ENCODE results near the gene RAF1. TPM values are rescaled to one million over a fixed set of nuclear protein-coding genes. Genes with fewer than 3 reads are reported as not detected.
"Not testable (repeated sequence)": the region's sequence is repeated elsewhere in the genome, so short reads cannot be mapped to it uniquely, and the experiment has no call there.

RAF1 gene
- total and polyA plus RNA-seq, 4 experiments from 2014 or later = 54.1 to 120 (median 95.1) TPM

GRCh38 chr3:12629560-12629959 lies 34.4 kb downstream of the RAF1 start:
- Histone ChIP-seq H3K27me3 (ENCODE audit: insufficient read depth, low read length) (no peaks in the 10 kb centered on the region), H3K4me1 (ENCODE audit: insufficient read depth, low read length) (peaks cover 71% of the 10 kb centered on the region), H3K4me3 (ENCODE audit: low read length in 2 of 2) (no peak overlapping the region), H3K36me3 (ENCODE audit: insufficient read depth, low read length) (no peaks in the 10 kb centered on the region), H3K27ac (ENCODE audit: low read depth, low read length) (no peak overlapping the region), H3K9me3 (ENCODE audit: control insufficient read depth in 1 of 2, low read length in 2 of 2) (no peaks in the 10 kb centered on the region)
- ChIA-PET CTCF (ENCODE audit: partially characterized antibody) (no interaction called here), POLR2A (ENCODE audit: partially characterized antibody) (no interaction called here)
- Mint-ChIP-seq H3K27ac (peak overlapping the region in 3 of 7 donors; percentile 23 to 54 (median 32)), H3K9me3 (no peaks in the 10 kb centered on the region), H3K36me3 (peaks cover 4% of the 10 kb centered on the region in 2 donors), H3K4me3 (peak overlapping the region in 1 of 8 donors; percentile 36), H3K27me3 (no peaks in the 10 kb centered on the region), H3K4me1 (peaks cover 35 to 72% (median 52%) of the 10 kb centered on the region in 4 donors)
- DNase-seq = no peak
- intact Hi-C loops (cut with micrococcal nuclease) = loop anchor here (5.0 kb wide), 1 partner anchor 33 kb away; the partner anchor contains the start of gene RAF1

- H3K4me1 ChIP-seq (ENCODE audit: insufficient read depth, low read length) = peaks cover 70% of the 10 kb centered on the region
- no peaks in the 10 kb centered on the region for H3K9me3 ChIP-seq (ENCODE audit: control insufficient read depth in 1 of 2, low read length in 2 of 2)
- ChIA-PET CTCF (ENCODE audit: partially characterized antibody) (no interaction called here), POLR2A (ENCODE audit: partially characterized antibody) (no interaction called here)
- H3K36me3 ChIP-seq (ENCODE audit: insufficient read depth, low read length) = no peaks in the 10 kb centered on the region
- H3K4me3 ChIP-seq (ENCODE audit: low read length in 2 of 2) = no peak overlapping the region
- Mint-ChIP-seq H3K4me1 (peaks cover 39 to 72% (median 53%) of the 10 kb centered on the region in 4 donors), H3K9me3 (no peaks in the 10 kb centered on the region), H3K4me3 (no peak overlapping the region), H3K27ac (no peak overlapping the region), H3K36me3 (peaks cover 2 to 4% of the 10 kb centered on the region in 2 donors), H3K27me3 (no peaks in the 10 kb centered on the region)
- H3K27me3 ChIP-seq (ENCODE audit: insufficient read depth, low read length) = no peaks in the 10 kb centered on the region
- intact Hi-C loops (cut with micrococcal nuclease) = loop anchor here (5.0 kb wide), 1 partner anchor 33 kb away; the partner anchor contains the start of gene RAF1
- no peak overlapping the region for H3K27ac ChIP-seq (ENCODE audit: low read depth, low read length)
- DNase-seq = no peak
Measured at GRCh38 chr3:12628813-12629212, 35.1 kb downstream of the RAF1 start.

- Histone ChIP-seq H3K27ac (ENCODE audit: low read depth, low read length) (no peak overlapping the region), H3K9me3 (ENCODE audit: control insufficient read depth in 1 of 2, low read length in 2 of 2) (no peaks in the 10 kb centered on the region), H3K4me1 (ENCODE audit: insufficient read depth, low read length) (peaks cover 65% of the 10 kb centered on the region)
Measured at GRCh38 chr3:12627370-12627769, 36.5 kb downstream of the RAF1 start.

GRCh38 chr3:12624964-12625363 lies 39.0 kb downstream of the RAF1 start:
- peaks cover 61% of the 10 kb centered on the region for H3K4me1 ChIP-seq (ENCODE audit: insufficient read depth, low read length)
- Mint-ChIP-seq H3K27ac (peak overlapping the region in 4 of 7 donors; percentile 78 to 93 (median 90)), H3K4me3 (peak overlapping the region in 5 of 8 donors; percentile 81 to 90 (median 83)), H3K4me1 (peaks cover 38 to 75% (median 56%) of the 10 kb centered on the region in 4 donors)
- not testable (repeated sequence) for H3K36me3 Mint-ChIP-seq; H3K27me3 Mint-ChIP-seq; H3K4me3 ChIP-seq (ENCODE audit: low read length in 2 of 2); H3K9me3 ChIP-seq (ENCODE audit: control insufficient read depth in 1 of 2, low read length in 2 of 2); H3K27me3 ChIP-seq (ENCODE audit: insufficient read depth, low read length); H3K36me3 ChIP-seq (ENCODE audit: insufficient read depth, low read length); H3K27ac ChIP-seq (ENCODE audit: low read depth, low read length); DNase-seq; H3K9me3 Mint-ChIP-seq
- CTCF ChIA-PET (ENCODE audit: partially characterized antibody) = interaction anchor here (1.1 kb wide), 1 partner anchor 42 kb away, joined by 3 read pairs; no protein-coding TSS in a partner anchor
- POLR2A ChIA-PET (ENCODE audit: partially characterized antibody) = interaction anchor here (1.1 to 4.0 kb wide), 2 partner anchors 18 to 39 kb away, joined by 6 to 11 read pairs; partner anchors contain the start of gene RAF1
- intact Hi-C loops (cut with micrococcal nuclease) = loop anchor here (5.0 kb wide), 1 partner anchor 37 kb away; the partner anchor contains the start of gene RAF1

More at GRCh38 chr3:12627370-12627769, 36.5 kb downstream of the RAF1 start:
- Histone ChIP-seq H3K4me3 (ENCODE audit: low read length in 2 of 2) (no peak overlapping the region), H3K36me3 (ENCODE audit: insufficient read depth, low read length) (no peaks in the 10 kb centered on the region), H3K27me3 (ENCODE audit: insufficient read depth, low read length) (no peaks in the 10 kb centered on the region)
- peak overlapping the region in 5 of 7 donors; percentile 19 to 80 (median 57) for H3K27ac Mint-ChIP-seq
- CTCF ChIA-PET (ENCODE audit: partially characterized antibody) = no interaction called here
- intact Hi-C loops (cut with micrococcal nuclease) = loop anchor here (5.0 kb wide), 1 partner anchor 35 kb away; the partner anchor contains the start of gene RAF1
- peaks cover 38 to 75% (median 54%) of the 10 kb centered on the region in 4 donors for H3K4me1 Mint-ChIP-seq
- POLR2A ChIA-PET (ENCODE audit: partially characterized antibody) = interaction anchor here (1.0 kb wide), 1 partner anchor 22 kb away, joined by 3 read pairs; no protein-coding TSS in a partner anchor
- H3K9me3 Mint-ChIP-seq = no peaks in the 10 kb centered on the region
- H3K4me3 Mint-ChIP-seq = peak overlapping the region in 5 of 8 donors; percentile 2 to 67 (median 39)
- DNase-seq = no peak
- H3K27me3 Mint-ChIP-seq = no peaks in the 10 kb centered on the region
- H3K36me3 Mint-ChIP-seq = peaks cover 0 to 4% of the 10 kb centered on the region in 2 donors

- CTCF ChIA-PET (ENCODE audit: partially characterized antibody) = no interaction called here
- no peak for DNase-seq
- POLR2A ChIA-PET (ENCODE audit: partially characterized antibody) = interaction anchor here (4.0 kb wide), 1 partner anchor 40 kb away, joined by 11 read pairs; the partner anchor contains the start of gene RAF1
- peaks cover 0 to 6% of the 10 kb centered on the region in 2 donors for H3K36me3 Mint-ChIP-seq
- peaks cover 36 to 70% (median 52%) of the 10 kb centered on the region in 4 donors for H3K4me1 Mint-ChIP-seq
- Histone ChIP-seq H3K36me3 (ENCODE audit: insufficient read depth, low read length) (no peaks in the 10 kb centered on the region), H3K4me1 (ENCODE audit: insufficient read depth, low read length) (peaks cover 51% of the 10 kb centered on the region), H3K27me3 (ENCODE audit: insufficient read depth, low read length) (no peaks in the 10 kb centered on the region), H3K27ac (ENCODE audit: low read depth, low read length) (no peak overlapping the region), H3K9me3 (ENCODE audit: control insufficient read depth in 1 of 2, low read length in 2 of 2) (no peaks in the 10 kb centered on the region), H3K4me3 (ENCODE audit: low read length in 2 of 2) (no peak overlapping the region)
- H3K9me3 Mint-ChIP-seq = no peaks in the 10 kb centered on the region
- peak overlapping the region in 5 of 7 donors; percentile 0 to 76 (median 54) for H3K27ac Mint-ChIP-seq
- intact Hi-C loops (cut with micrococcal nuclease) = no loop called here
- peak overlapping the region in 3 of 8 donors; percentile 23 to 67 (median 48) for H3K4me3 Mint-ChIP-seq
- H3K27me3 Mint-ChIP-seq = no peaks in the 10 kb centered on the region
Measured at GRCh38 chr3:12624056-12624455, 39.9 kb downstream of the RAF1 start.

DNA sequence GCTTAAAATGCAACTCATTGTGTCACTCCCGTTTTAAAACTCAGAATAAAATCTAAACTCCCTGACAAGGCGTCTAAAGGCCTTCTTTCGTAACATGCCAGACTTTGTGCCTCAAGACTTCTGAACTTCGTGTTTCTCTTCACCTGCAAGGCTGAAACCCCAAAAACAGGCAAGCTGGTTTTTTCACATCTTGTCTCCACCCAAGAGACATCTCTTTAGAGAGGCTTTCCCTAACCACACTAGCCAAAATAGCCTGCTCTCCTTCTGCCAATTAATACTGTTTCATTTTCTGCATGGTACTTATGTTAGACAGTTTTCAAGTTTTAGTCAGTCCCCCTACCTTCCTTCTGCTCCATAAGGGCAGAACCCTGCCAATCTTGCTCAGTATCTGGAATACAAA lies 41.6 kb downstream of the RAF1 start:
- ChIA-PET POLR2A (ENCODE audit: partially characterized antibody) (no interaction called here), CTCF (ENCODE audit: partially characterized antibody) (interaction anchor here (0.7 kb wide), 1 partner anchor 25 kb away, joined by 3 read pairs; no protein-coding TSS in a partner anchor)
- H3K4me1 ChIP-seq (ENCODE audit: insufficient read depth, low read length) = peaks cover 41% of the 10 kb centered on the region
- no peaks in the 10 kb centered on the region for H3K9me3 ChIP-seq (ENCODE audit: control insufficient read depth in 1 of 2, low read length in 2 of 2)
- Mint-ChIP-seq H3K27ac (peak overlapping the region in 5 of 7 donors; percentile 3 to 78 (median 17)), H3K4me1 (peaks cover 33 to 65% (median 44%) of the 10 kb centered on the region in 4 donors), H3K4me3 (peak overlapping the region in 5 of 8 donors; percentile 4 to 15 (median 7)), H3K9me3 (no peaks in the 10 kb centered on the region), H3K27me3 (no peaks in the 10 kb centered on the region), H3K36me3 (peaks cover 9 to 13% of the 10 kb centered on the region in 2 donors)
- no peak for DNase-seq
- peaks cover 9% of the 10 kb centered on the region for H3K36me3 ChIP-seq (ENCODE audit: insufficient read depth, low read length)
- no peak overlapping the region for H3K27ac ChIP-seq (ENCODE audit: low read depth, low read length)
- H3K27me3 ChIP-seq (ENCODE audit: insufficient read depth, low read length) = no peaks in the 10 kb centered on the region
- intact Hi-C loops (cut with micrococcal nuclease) = no loop called here
- H3K4me3 ChIP-seq (ENCODE audit: low read length in 2 of 2) = no peak overlapping the region

GRCh38 chr3:12620729-12621128 lies 43.2 kb downstream of the RAF1 start:
- CTCF ChIA-PET (ENCODE audit: partially characterized antibody) = interaction anchor here (0.6 kb wide), 1 partner anchor 11 kb away, joined by 3 read pairs; no protein-coding TSS in a partner anchor
- no peak overlapping the region for H3K4me3 Mint-ChIP-seq
- no peak for DNase-seq
- Histone ChIP-seq H3K4me1 (ENCODE audit: insufficient read depth, low read length) (peaks cover 26% of the 10 kb centered on the region), H3K4me3 (ENCODE audit: low read length in 2 of 2) (no peak overlapping the region), H3K36me3 (ENCODE audit: insufficient read depth, low read length) (peaks cover 9% of the 10 kb centered on the region), H3K27ac (ENCODE audit: low read depth, low read length) (no peak overlapping the region), H3K9me3 (ENCODE audit: control insufficient read depth in 1 of 2, low read length in 2 of 2) (no peaks in the 10 kb centered on the region), H3K27me3 (ENCODE audit: insufficient read depth, low read length) (no peaks in the 10 kb centered on the region)
- peak overlapping the region in 2 of 7 donors; percentile 25 to 66 for H3K27ac Mint-ChIP-seq
- peaks cover 17 to 20% of the 10 kb centered on the region in 2 donors for H3K36me3 Mint-ChIP-seq
- no peaks in the 10 kb centered on the region for H3K27me3 Mint-ChIP-seq
- POLR2A ChIA-PET (ENCODE audit: partially characterized antibody) = interaction anchor here (0.6 to 1.5 kb wide), 2 partner anchors 13 to 43 kb away, joined by 3 read pairs; partner anchors contain the start of gene RAF1
- H3K4me1 Mint-ChIP-seq = peaks cover 33 to 60% (median 42%) of the 10 kb centered on the region in 4 donors
- no peaks in the 10 kb centered on the region for H3K9me3 Mint-ChIP-seq
- intact Hi-C loops (cut with micrococcal nuclease) = no loop called here

All from CD4-positive, alpha-beta memory T cell (primary cell).